KG1 (cell line): Measurements from ENCODE around the gene RHEX.

Experiments
- DNase-seq: peaks from one replicate; lab custom pipeline; 2025; lab: John Stamatoyannopoulos, UW

RHEX gene

GRCh38 chr1:206116873-206117150 is 63.8 kb downstream of the RHEX start:
- no peak for DNase-seq

GRCh38 chr1:206117151-206117948 is 64.4 kb downstream of the RHEX start, which contains the start of gene AVPR1B:
AVPR1B (minus strand) TSS chr1:206117388; CDS start chr1:206116890, 498 bp downstream.
- DNase-seq = no peak

GRCh38 chr1:206120406-206120805 is 67.4 kb downstream of the RHEX start:
- DNase-seq = no peak

- no peak for DNase-seq
These were observed 68.3 kb downstream of the RHEX start for GRCh38 chr1:206121269-206121668.

GRCh38 chr1:206122686-206123085 is 69.7 kb downstream of the RHEX start:
- DNase-seq = no peak

GRCh38 chr1:206125346-206125745 is 72.4 kb downstream of the RHEX start:
- DNase-seq = no peak

- DNase-seq = no peak
These were observed 74.4 kb downstream of the RHEX start for GRCh38 chr1:206127336-206127735.

- DNase-seq = no peak
These were observed 75.2 kb downstream of the RHEX start for GRCh38 chr1:206128196-206128595.

- DNase-seq = no peak
These were observed 78.1 kb downstream of the RHEX start for GRCh38 chr1:206131037-206131436.

GRCh38 chr1:206133751-206134415 is 80.9 kb downstream of the RHEX start:
- no peak for DNase-seq

- no peak for DNase-seq
These were observed 82.3 kb downstream of the RHEX start for GRCh38 chr1:206135248-206135647.

GRCh38 chr1:206136241-206136640 is 83.3 kb downstream of the RHEX start:
- DNase-seq = no peak

GRCh38 chr1:206142011-206142410 is 89.0 kb downstream of the RHEX start:
- no peak for DNase-seq

GRCh38 chr1:206142770-206143169 is 89.8 kb downstream of the RHEX start:
- DNase-seq = no peak

- DNase-seq = no peak
These were observed 90.7 kb downstream of the RHEX start for GRCh38 chr1:206143537-206144172.

GRCh38 chr1:206144605-206145004 is 91.6 kb downstream of the RHEX start:
- DNase-seq = no peak

GRCh38 chr1:206145771-206146290 is 92.9 kb downstream of the RHEX start:
- DNase-seq = no peak
